Posterior cingulate gyrus (tissue), 11 donors: Measurements from ENCODE around the gene DGKH.
"Not testable (repeated sequence)": the region's sequence is repeated elsewhere in the genome, so short reads cannot be mapped to it uniquely, and the experiment has no call there.

Source experiments
- DNase-seq, 10 donors: peaks; one replicate each; pipeline versions ENCODE4 v3.0.0 to v3.0.0-alpha.2; 2020 to 2021; ENCODE audit warnings: mixed read lengths in 3 of 10
- intact Hi-C: fragments of 100-400 bp; cut with DNase I; formaldehyde crosslinking; loops from one replicate; pipeline ENCODE4 v1.15.1; 2023

The DGKH gene

GRCh38 chr13:42107421-42107820 lies 59.0 kb downstream of the DGKH start:
- DNase-seq: no peak
- intact Hi-C loops: loop anchor here (10.0 kb wide), 1 partner anchor 693 kb away; no protein-coding TSS in a partner anchor

- intact Hi-C loops: loop anchor here (10.0 kb wide), 1 partner anchor 693 kb away; no protein-coding TSS in a partner anchor
- DNase-seq: no peak
These were observed 59.8 kb downstream of the DGKH start for GRCh38 chr13:42108217-42108616.

- intact Hi-C loops: loop anchor here (1.0 to 10.0 kb wide), 2 partner anchors 442 to 695 kb away; no protein-coding TSS in a partner anchor
These were observed 61.5 kb downstream of the DGKH start for GRCh38 chr13:42109957-42110356.

GRCh38 chr13:42110410-42111155 lies 62.1 kb downstream of the DGKH start:
- DNase-seq: no peak
- intact Hi-C loops: loop anchor here (1.0 kb wide), 1 partner anchor 442 kb away; no protein-coding TSS in a partner anchor

More at GRCh38 chr13:42109957-42110356, 61.5 kb downstream of the DGKH start:
- DNase-seq: no peak

GRCh38 chr13:42112864-42113263 lies 64.4 kb downstream of the DGKH start:
- DNase-seq: no peak
- intact Hi-C loops: no loop called here

GRCh38 chr13:42113478-42113877 lies 65.0 kb downstream of the DGKH start:
- no peak for DNase-seq
- intact Hi-C loops: no loop called here

GRCh38 chr13:42114278-42114677 lies 65.8 kb downstream of the DGKH start:
- intact Hi-C loops: no loop called here

GRCh38 chr13:42114912-42115311 lies 66.5 kb downstream of the DGKH start:
- intact Hi-C loops: no loop called here

More at GRCh38 chr13:42114278-42114677, 65.8 kb downstream of the DGKH start:
- no peak for DNase-seq

GRCh38 chr13:42116225-42116624 lies 67.8 kb downstream of the DGKH start:
- no peak for DNase-seq
- intact Hi-C loops: no loop called here

More at GRCh38 chr13:42114912-42115311, 66.5 kb downstream of the DGKH start:
- DNase-seq: no peak

- no peak for DNase-seq
- intact Hi-C loops: no loop called here
These were observed 70.6 kb downstream of the DGKH start for GRCh38 chr13:42119041-42119440.

GRCh38 chr13:42119875-42120274 lies 71.4 kb downstream of the DGKH start:
- intact Hi-C loops: no loop called here

GRCh38 chr13:42123600-42123999 lies 75.2 kb downstream of the DGKH start:
- DNase-seq: no peak
- intact Hi-C loops: no loop called here

More at GRCh38 chr13:42119875-42120274, 71.4 kb downstream of the DGKH start:
- DNase-seq: no peak

- intact Hi-C loops: no loop called here
- no peak for DNase-seq
These were observed 76.6 kb downstream of the DGKH start for GRCh38 chr13:42125046-42125445.

- intact Hi-C loops: no loop called here
- no peak for DNase-seq
These were observed 78.6 kb downstream of the DGKH start for GRCh38 chr13:42127047-42127446.

GRCh38 chr13:42129033-42129432 lies 80.6 kb downstream of the DGKH start:
- intact Hi-C loops: no loop called here
- no peak for DNase-seq

GRCh38 chr13:42136518-42136917 lies 88.1 kb downstream of the DGKH start:
- intact Hi-C loops: no loop called here

GRCh38 chr13:42137856-42138537 lies 89.5 kb downstream of the DGKH start:
- DNase-seq: no peak
- intact Hi-C loops: no loop called here

More at GRCh38 chr13:42136518-42136917, 88.1 kb downstream of the DGKH start:
- DNase-seq: no peak

GRCh38 chr13:42140494-42140893 lies 92.0 kb downstream of the DGKH start:
- DNase-seq: no peak
- intact Hi-C loops: no loop called here

- intact Hi-C loops, DNase-seq: not testable (repeated sequence)
These were observed 92.6 kb downstream of the DGKH start for GRCh38 chr13:42141052-42141451.

GRCh38 chr13:42146359-42146758 lies 97.9 kb downstream of the DGKH start:
- DNase-seq: no peak
- intact Hi-C loops: no loop called here

GRCh38 chr13:42148538-42148937 lies 100.1 kb downstream of the DGKH start:
- intact Hi-C loops: no loop called here
- DNase-seq: no peak

GRCh38 chr13:42149136-42149535 lies 100.7 kb downstream of the DGKH start:
- intact Hi-C loops: no loop called here
- DNase-seq: no peak
